ENCODE data around the gene SLC2A11. TPM values are rescaled to one million over a fixed set of nuclear protein-coding genes. Genes with fewer than 3 reads are reported as not detected.

Gene SLC2A11
- total and polyA plus RNA-seq, 9 of the 15 experiments (the other 6 are each of a cell fraction or from before 2014, with no cell fraction given) = 0.44 to 2.7 (median 2.1) TPM

DNA sequence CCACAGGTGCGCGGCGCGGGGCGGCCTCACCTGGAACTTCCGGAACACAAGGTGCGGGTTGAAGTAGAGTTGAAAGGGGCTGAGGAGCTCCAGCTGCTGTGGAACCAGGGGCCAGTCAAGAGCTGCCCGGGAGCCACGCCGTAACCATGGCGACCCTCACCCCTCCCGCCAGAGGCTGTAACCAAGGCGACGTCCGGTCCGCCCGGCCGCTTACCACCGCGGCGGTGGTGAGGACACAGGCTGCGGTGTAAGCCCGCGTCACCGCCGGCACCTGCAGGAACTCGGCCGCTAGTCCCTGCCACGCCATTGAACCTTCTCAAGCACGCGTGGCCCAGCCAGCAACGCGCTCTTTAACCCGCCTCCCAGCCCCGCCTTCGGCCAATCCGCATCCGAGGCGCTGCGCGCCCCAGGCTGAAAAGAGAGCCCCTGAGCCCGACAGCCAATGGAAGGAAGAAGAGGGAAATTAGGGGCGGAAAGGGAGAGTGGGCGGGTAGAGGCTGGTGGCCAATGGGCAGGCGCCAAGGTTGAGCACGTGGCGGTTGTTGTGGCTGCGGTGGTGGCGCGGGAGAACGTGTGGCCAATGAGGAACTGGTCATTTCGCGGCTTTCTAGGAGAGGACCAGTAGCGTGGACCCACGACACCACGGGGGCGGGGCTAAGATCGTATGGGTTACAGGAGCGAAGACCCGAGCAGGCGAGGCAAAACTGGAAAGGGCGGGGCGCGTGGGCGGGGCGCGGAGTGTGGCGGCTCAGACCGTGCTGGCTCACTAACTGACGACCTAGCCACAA is 18.8 kb upstream of the SLC2A11 start, which contains the start of gene DERL3 (continued):
- TF ChIP-seq RBM25 (IDR thresholded peaks at IDR 0.05; ENCODE audit: low read depth, low read length, severe bottlenecking) (peak; percentile 93), HNRNPL (IDR thresholded peaks at IDR 0.05; ENCODE audit: low read depth, low read length) (no peak), LCOR (CRISPR knock-in tag; IDR thresholded peaks at IDR 0.05) (peak; percentile 92), MAX (CRISPR knock-in tag; IDR thresholded peaks at IDR 0.05) (peak; percentile 99), ZNF589 (CRISPR knock-in tag; IDR thresholded peaks at IDR 0.05; ENCODE audit: low read depth) (no peak), MCM3 (IDR thresholded peaks at IDR 0.05) (no peak), HNRNPUL1 (IDR thresholded peaks at IDR 0.05; ENCODE audit: low read length) (no peak), XRCC5 (IDR thresholded peaks at IDR 0.05; ENCODE audit: low read depth, low read length) (0 out of 2 replicates have a peak, but pooled peaks have one; percentile 45), MEIS2 (IDR thresholded peaks at IDR 0.05; ENCODE audit: partially characterized antibody) (no peak), ASH1L (IDR thresholded peaks at IDR 0.05; ENCODE audit: borderline replicate concordance, low read depth, partially characterized antibody) (peak; percentile 91), ZNF212 (CRISPR knock-in tag; IDR thresholded peaks at IDR 0.05) (no peak), ILF3 (IDR thresholded peaks at IDR 0.05; ENCODE audit: borderline replicate concordance) (no peak), HNRNPLL (IDR thresholded peaks at IDR 0.05; ENCODE audit: low read depth, low read length, poor library complexity, severe bottlenecking) (peak; percentile 48), EGR1 (conservative IDR thresholded peaks at IDR 0.05) (peak; percentile 88), E2F3 (CRISPR knock-in tag; IDR thresholded peaks at IDR 0.05) (0 out of 2 replicates have a peak, but pooled peaks have one; percentile 52)
- TF ChIP-seq, protein P1, sequence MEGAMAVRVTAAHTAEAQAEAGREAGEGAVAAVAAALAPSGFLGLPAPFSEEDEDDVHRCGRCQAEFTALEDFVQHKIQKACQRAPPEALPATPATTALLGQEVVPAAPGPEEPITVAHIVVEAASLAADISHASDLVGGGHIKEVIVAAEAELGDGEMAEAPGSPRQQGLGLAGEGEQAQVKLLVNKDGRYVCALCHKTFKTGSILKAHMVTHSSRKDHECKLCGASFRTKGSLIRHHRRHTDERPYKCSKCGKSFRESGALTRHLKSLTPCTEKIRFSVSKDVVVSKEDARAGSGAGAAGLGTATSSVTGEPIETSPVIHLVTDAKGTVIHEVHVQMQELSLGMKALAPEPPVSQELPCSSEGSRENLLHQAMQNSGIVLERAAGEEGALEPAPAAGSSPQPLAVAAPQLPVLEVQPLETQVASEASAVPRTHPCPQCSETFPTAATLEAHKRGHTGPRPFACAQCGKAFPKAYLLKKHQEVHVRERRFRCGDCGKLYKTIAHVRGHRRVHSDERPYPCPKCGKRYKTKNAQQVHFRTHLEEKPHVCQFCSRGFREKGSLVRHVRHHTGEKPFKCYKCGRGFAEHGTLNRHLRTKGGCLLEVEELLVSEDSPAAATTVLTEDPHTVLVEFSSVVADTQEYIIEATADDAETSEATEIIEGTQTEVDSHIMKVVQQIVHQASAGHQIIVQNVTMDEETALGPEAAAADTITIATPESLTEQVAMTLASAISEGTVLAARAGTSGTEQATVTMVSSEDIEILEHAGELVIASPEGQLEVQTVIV (CRISPR knock-in tag; IDR thresholded peaks at IDR 0.05; ENCODE audit: borderline replicate concordance) = no peak
- TF ChIP-seq, protein P2, sequence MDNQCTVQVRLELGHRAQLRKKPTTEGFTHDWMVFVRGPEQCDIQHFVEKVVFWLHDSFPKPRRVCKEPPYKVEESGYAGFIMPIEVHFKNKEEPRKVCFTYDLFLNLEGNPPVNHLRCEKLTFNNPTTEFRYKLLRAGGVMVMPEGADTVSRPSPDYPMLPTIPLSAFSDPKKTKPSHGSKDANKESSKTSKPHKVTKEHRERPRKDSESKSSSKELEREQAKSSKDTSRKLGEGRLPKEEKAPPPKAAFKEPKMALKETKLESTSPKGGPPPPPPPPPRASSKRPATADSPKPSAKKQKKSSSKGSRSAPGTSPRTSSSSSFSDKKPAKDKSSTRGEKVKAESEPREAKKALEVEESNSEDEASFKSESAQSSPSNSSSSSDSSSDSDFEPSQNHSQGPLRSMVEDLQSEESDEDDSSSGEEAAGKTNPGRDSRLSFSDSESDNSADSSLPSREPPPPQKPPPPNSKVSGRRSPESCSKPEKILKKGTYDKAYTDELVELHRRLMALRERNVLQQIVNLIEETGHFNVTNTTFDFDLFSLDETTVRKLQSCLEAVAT (IDR thresholded peaks at IDR 0.05) = peak in 1 of 2 experiments; percentile 75; a peak in 2 of 4 replicates
- TF ChIP-seq, protein P3, sequence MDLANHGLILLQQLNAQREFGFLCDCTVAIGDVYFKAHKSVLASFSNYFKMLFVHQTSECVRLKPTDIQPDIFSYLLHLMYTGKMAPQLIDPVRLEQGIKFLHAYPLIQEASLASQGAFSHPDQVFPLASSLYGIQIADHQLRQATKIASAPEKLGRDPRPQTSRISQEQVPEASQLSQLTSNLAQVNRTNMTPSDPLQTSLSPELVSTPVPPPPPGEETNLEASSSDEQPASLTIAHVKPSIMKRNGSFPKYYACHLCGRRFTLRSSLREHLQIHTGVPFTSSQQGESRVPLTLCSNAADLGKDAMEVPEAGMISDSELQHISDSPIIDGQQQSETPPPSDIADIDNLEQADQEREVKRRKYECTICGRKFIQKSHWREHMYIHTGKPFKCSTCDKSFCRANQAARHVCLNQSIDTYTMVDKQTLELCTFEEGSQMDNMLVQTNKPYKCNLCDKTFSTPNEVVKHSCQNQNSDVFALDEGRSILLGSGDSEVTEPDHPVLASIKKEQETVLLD (IDR thresholded peaks at IDR 0.05) = no peak
- TF ChIP-seq, protein P4, sequence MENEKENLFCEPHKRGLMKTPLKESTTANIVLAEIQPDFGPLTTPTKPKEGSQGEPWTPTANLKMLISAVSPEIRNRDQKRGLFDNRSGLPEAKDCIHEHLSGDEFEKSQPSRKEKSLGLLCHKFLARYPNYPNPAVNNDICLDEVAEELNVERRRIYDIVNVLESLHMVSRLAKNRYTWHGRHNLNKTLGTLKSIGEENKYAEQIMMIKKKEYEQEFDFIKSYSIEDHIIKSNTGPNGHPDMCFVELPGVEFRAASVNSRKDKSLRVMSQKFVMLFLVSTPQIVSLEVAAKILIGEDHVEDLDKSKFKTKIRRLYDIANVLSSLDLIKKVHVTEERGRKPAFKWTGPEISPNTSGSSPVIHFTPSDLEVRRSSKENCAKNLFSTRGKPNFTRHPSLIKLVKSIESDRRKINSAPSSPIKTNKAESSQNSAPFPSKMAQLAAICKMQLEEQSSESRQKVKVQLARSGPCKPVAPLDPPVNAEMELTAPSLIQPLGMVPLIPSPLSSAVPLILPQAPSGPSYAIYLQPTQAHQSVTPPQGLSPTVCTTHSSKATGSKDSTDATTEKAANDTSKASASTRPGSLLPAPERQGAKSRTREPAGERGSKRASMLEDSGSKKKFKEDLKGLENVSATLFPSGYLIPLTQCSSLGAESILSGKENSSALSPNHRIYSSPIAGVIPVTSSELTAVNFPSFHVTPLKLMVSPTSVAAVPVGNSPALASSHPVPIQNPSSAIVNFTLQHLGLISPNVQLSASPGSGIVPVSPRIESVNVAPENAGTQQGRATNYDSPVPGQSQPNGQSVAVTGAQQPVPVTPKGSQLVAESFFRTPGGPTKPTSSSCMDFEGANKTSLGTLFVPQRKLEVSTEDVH (IDR thresholded peaks at IDR 0.05; ENCODE audit: low read depth, partially characterized antibody) = peak; percentile 97
